Activated CD4-positive, alpha-beta memory T cell treated with anti-CD3 and anti-CD28 coated beads for 36 hours (primary cell): ENCODE results near the gene TCL1A. TPM values are rescaled to one million over a fixed set of nuclear protein-coding genes. Genes with fewer than 3 reads are reported as not detected.
"Not testable (repeated sequence)": the region's sequence is repeated elsewhere in the genome, so short reads cannot be mapped to it uniquely, and the experiment has no call there.

Experiments used
- CTCF ChIA-PET: fragments of 350-600 bp; sonication (Branson Sonifier 250); formaldehyde crosslinking; loops from one replicate; lab custom pipeline; 2021; ENCODE audit warnings: antibody characterized with exemption, inconsistent platforms; lab: Charles Lee
- POLR2A ChIA-PET: fragments of 350-600 bp; sonication (Branson Sonifier 250); formaldehyde crosslinking; loops from one replicate; lab custom pipeline; 2021; ENCODE audit warnings: antibody characterized with exemption; lab: Charles Lee
- DNase-seq: peaks from one replicate; pipeline ENCODE4 v3.0.0-alpha.2; 2020
- H3K27ac Mint-ChIP-seq: one replicate; pipeline ENCODE4 v1.8.0; 2021; ENCODE audit warnings: mixed read lengths
- H3K27me3 Mint-ChIP-seq: one replicate; pipeline ENCODE4 v1.8.0; 2021; ENCODE audit warnings: mixed read lengths
- H3K36me3 Mint-ChIP-seq: one replicate; pipeline ENCODE4 v1.8.0; 2021; ENCODE audit warnings: mixed read lengths
- H3K4me1 Mint-ChIP-seq: one replicate; pipeline ENCODE4 v1.8.0; 2021; ENCODE audit warnings: low read depth, mixed read lengths
- H3K4me3 Mint-ChIP-seq: one replicate; pipeline ENCODE4 v1.8.0; 2021; ENCODE audit warnings: mild to moderate bottlenecking, mixed read lengths
- H3K9me3 Mint-ChIP-seq: one replicate; pipeline ENCODE4 v1.8.0; 2021; ENCODE audit warnings: mixed read lengths
- intact Hi-C: fragments of 100-400 bp; cut with micrococcal nuclease; formaldehyde crosslinking; loops from one replicate; pipeline ENCODE4 v1.15.1; 2023
- total RNA-seq, 2 experiments: library from RNA; stranded (reverse); gene quantifications; one replicate each; pipeline ENCODE4 v1.2.3, GENCODE V29; 2021

TCL1A gene
- not detected for total RNA-seq

- Mint-ChIP-seq H3K27me3 (peaks cover 18% of the 10 kb centered on the region), H3K4me3 (no peak within 1 kb of the TSS), H3K27ac (no peak within 1 kb of the TSS), H3K9me3 (no peaks in the 10 kb centered on the region), H3K36me3 (no peaks in the 10 kb centered on the region), H3K4me1 (no peaks in the 10 kb centered on the region)
- ChIA-PET POLR2A (no interaction called here), CTCF (no interaction called here)
- intact Hi-C loops = no loop called here
- no peak for DNase-seq
Observed at GRCh38 chr14:95713596-95714371, at the start of gene TCL1A. Gene TCL1A (minus strand): TSS chr14:95714125. CDS start chr14:95714066, 59 bp downstream.

DNA sequence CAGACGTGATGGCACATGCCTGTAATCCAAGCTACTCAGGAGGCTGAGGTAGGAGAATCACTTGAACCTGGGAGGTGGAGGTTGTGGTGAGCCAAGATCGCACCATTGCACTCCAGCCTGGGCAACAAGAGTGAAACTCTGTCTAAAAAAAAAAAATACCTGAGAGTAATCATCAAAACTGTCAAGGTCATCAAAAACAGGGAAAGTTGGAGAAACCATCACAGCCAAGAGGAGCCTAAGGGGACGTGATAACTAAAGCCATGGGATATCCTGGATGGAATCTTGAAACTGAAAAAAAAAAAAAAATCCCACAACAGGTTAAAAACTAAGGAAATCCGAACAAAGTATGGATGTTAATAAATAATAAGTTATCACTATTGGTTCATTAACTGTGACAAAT, 49.1 kb upstream of the TCL1A start:
- DNase-seq, H3K4me1 Mint-ChIP-seq, H3K36me3 Mint-ChIP-seq, H3K9me3 Mint-ChIP-seq, POLR2A ChIA-PET, H3K4me3 Mint-ChIP-seq, intact Hi-C loops, H3K27ac Mint-ChIP-seq: not testable (repeated sequence)
- CTCF ChIA-PET = interaction anchor here (1.4 kb wide), 1 partner anchor 11 kb away, joined by 6 read pairs; no protein-coding TSS in a partner anchor
- H3K27me3 Mint-ChIP-seq = peaks cover 25% of the 10 kb centered on the region

DNA sequence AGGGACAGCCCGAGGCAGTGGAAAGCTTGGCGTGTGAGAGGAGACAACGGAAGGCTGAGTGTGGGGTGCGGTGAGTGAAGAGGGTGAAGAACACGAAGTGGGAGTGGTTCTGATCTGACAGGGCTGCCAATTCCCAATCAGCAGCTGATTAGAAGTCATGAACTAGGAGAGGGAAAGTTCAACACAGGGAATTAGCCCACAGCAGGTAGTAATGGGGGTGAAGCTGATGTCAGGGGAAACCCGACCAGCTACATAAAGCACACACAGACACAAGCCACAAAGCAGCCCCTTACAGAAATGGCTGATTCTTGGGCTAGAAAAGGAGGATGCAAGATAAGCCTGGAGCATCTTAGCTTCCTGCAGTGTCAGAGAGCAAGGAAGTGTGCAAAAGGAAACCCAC, 47.5 kb upstream of the TCL1A start:
- H3K27me3 Mint-ChIP-seq = peaks cover 25% of the 10 kb centered on the region
- no peak overlapping the region for H3K27ac Mint-ChIP-seq
- no peak overlapping the region for H3K4me3 Mint-ChIP-seq
- no peaks in the 10 kb centered on the region for H3K4me1 Mint-ChIP-seq
- H3K36me3 Mint-ChIP-seq = no peaks in the 10 kb centered on the region
- no peaks in the 10 kb centered on the region for H3K9me3 Mint-ChIP-seq
- ChIA-PET CTCF (interaction anchor here (1.4 kb wide), 1 partner anchor 12 kb away, joined by 6 read pairs; no protein-coding TSS in a partner anchor), POLR2A (no interaction called here)
- no peak for DNase-seq
- intact Hi-C loops = no loop called here

DNA sequence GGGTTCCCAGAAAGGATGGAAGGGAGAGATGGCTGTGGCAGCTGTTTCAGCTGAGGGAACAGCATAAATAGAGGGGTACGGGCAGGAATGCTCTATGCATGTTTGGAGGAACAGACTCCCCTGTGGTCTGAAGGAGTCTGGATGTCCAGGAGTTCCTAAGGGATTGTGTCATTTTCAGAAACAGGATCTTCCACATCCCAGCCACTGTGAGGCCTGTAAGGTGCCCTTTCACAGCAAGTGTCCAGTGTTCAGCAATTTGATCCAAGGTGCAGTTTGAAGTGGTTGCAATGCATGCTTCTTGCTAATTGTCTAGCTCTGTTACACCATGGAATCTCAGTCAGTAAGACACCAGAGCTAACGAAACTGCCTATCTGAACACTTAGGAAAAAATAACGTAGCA, 46.7 kb upstream of the TCL1A start:
- Mint-ChIP-seq H3K4me3 (no peak overlapping the region), H3K4me1 (no peaks in the 10 kb centered on the region), H3K27ac (no peak overlapping the region), H3K27me3 (peaks cover 25% of the 10 kb centered on the region), H3K9me3 (no peaks in the 10 kb centered on the region), H3K36me3 (no peaks in the 10 kb centered on the region)
- CTCF ChIA-PET = interaction anchor here (1.4 kb wide), 1 partner anchor 13 kb away, joined by 6 read pairs; no protein-coding TSS in a partner anchor
- no peak for DNase-seq
- POLR2A ChIA-PET = no interaction called here
- intact Hi-C loops = no loop called here

DNA sequence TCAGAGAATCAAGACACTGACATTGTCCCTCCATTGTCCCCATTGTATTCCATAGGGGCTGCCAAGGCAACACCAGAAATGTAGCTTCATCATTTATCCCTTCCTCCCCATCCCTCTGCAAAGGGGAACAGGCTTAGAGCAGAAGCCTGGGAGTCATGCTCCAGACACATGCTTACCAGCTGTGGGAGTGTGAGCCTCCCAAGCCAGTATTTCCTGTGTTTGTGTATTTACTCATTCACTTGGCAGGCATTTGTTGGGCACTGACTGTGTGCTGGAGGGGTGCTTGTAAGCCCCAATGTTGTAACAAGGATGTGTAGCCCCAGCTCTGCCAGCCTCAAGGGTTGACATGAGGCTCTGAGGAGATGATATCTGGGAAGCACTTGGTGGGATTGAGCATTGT, 46.0 kb upstream of the TCL1A start:
- H3K9me3 Mint-ChIP-seq = no peaks in the 10 kb centered on the region
- no peak overlapping the region for H3K4me3 Mint-ChIP-seq
- ChIA-PET POLR2A (no interaction called here), CTCF (no interaction called here)
- no peak for DNase-seq
- no peaks in the 10 kb centered on the region for H3K36me3 Mint-ChIP-seq
- intact Hi-C loops = no loop called here
- no peaks in the 10 kb centered on the region for H3K4me1 Mint-ChIP-seq
- H3K27ac Mint-ChIP-seq = no peak overlapping the region
- H3K27me3 Mint-ChIP-seq = peaks cover 25% of the 10 kb centered on the region

DNA sequence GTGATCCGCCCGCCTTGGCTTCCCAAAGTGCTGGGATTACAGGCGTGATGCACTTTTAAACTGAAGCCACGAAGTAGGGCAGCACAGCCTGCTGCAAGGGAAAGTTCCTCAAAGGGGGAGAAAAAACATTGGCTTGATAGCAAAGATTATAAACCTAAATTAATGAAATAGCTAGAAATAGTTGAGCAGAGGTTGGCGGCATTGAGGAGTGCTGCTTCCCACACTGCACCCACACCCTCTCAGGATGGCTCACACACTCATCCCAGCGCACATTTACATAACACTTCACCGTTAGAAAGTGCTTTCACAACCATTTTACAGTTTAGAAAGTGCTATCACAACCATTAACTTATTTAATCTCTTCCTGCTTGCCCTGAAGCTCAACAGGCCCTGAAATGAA, 44.4 kb upstream of the TCL1A start:
- no peaks in the 10 kb centered on the region for H3K36me3 Mint-ChIP-seq
- CTCF ChIA-PET = interaction anchor here (1.4 kb wide), 1 partner anchor 16 kb away, joined by 3 read pairs; no protein-coding TSS in a partner anchor
- peaks cover 34% of the 10 kb centered on the region for H3K27me3 Mint-ChIP-seq
- H3K4me3 Mint-ChIP-seq = no peak overlapping the region
- no peak for DNase-seq
- H3K9me3 Mint-ChIP-seq = no peaks in the 10 kb centered on the region
- intact Hi-C loops = no loop called here
- H3K27ac Mint-ChIP-seq = no peak overlapping the region
- POLR2A ChIA-PET = no interaction called here
- no peaks in the 10 kb centered on the region for H3K4me1 Mint-ChIP-seq

DNA sequence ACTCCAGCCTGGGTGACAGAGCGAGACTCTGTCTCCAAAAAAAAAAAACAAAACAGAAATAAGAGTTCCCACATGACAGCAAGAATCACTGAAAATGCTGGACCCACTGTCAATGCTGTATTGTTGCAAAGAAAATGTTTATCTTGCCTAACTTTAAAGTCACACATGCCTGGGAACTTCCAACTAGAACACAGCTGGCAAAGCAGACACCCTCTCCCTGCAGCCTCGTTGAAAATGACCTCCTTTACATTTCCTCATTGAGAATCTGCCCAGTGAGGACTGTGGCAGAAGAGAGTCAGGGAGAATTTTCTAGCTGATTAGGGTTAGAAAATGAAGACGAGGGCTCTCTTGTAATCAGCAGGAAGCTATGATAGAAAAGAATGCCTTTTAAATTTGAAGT, 42.8 kb upstream of the TCL1A start:
- no peaks in the 10 kb centered on the region for H3K4me1 Mint-ChIP-seq
- POLR2A ChIA-PET = no interaction called here
- DNase-seq = no peak
- H3K36me3 Mint-ChIP-seq = no peaks in the 10 kb centered on the region
- intact Hi-C loops = no loop called here
- no peak overlapping the region for H3K4me3 Mint-ChIP-seq
- peaks cover 34% of the 10 kb centered on the region for H3K27me3 Mint-ChIP-seq
- H3K9me3 Mint-ChIP-seq = no peaks in the 10 kb centered on the region
- no peak overlapping the region for H3K27ac Mint-ChIP-seq
- CTCF ChIA-PET = no interaction called here

DNA sequence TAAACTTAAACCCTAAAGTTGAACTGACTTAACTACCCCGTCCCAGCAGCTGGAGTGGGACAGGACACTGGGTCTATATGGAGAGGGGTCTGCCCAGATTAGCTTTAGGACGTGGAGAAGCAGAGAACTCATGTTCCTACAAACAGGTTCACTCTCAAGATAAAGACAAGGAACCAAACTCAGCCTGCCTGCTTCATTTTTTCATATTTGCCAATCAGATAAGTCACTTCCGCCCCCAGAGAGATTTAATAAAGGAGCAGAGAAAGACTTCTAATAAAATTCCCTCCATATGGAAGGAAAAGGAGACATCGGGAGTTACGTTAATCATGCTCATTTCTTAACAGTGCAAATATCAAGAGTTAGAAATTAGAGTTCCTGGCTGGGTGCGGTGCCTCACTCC, 42.2 kb upstream of the TCL1A start:
- H3K4me1 Mint-ChIP-seq = no peaks in the 10 kb centered on the region
- POLR2A ChIA-PET = no interaction called here
- CTCF ChIA-PET = no interaction called here

GRCh38 chr14:95741781-95742180, 27.9 kb upstream of the TCL1A start:
- Mint-ChIP-seq H3K4me3 (no peak overlapping the region), H3K27me3 (no peaks in the 10 kb centered on the region), H3K27ac (no peak overlapping the region), H3K9me3 (peaks cover 7% of the 10 kb centered on the region), H3K36me3 (peaks cover 5% of the 10 kb centered on the region), H3K4me1 (peaks cover 5% of the 10 kb centered on the region)
- ChIA-PET CTCF (interaction anchor here (0.6 kb wide), 1 partner anchor 534 kb away, joined by 3 read pairs; no protein-coding TSS in a partner anchor), POLR2A (no interaction called here)
- intact Hi-C loops = no loop called here
- DNase-seq = no peak

More for the DNA sequence above, 42.2 kb upstream of the TCL1A start:
- Mint-ChIP-seq H3K36me3 (no peaks in the 10 kb centered on the region), H3K27me3 (peaks cover 31% of the 10 kb centered on the region), H3K4me3 (no peak overlapping the region), H3K9me3 (no peaks in the 10 kb centered on the region), H3K27ac (no peak overlapping the region)
- intact Hi-C loops = no loop called here
- no peak for DNase-seq

- Mint-ChIP-seq H3K36me3 (peaks cover 5% of the 10 kb centered on the region), H3K9me3 (peaks cover 7% of the 10 kb centered on the region), H3K27me3 (no peaks in the 10 kb centered on the region), H3K4me1 (peaks cover 5% of the 10 kb centered on the region), H3K4me3 (no peak overlapping the region), H3K27ac (no peak overlapping the region)
- ChIA-PET CTCF (no interaction called here), POLR2A (no interaction called here)
- no peak for DNase-seq
- intact Hi-C loops = no loop called here
Observed at GRCh38 chr14:95741038-95741490, 27.1 kb upstream of the TCL1A start.

- peaks cover 1% of the 10 kb centered on the region for H3K27me3 Mint-ChIP-seq
- CTCF ChIA-PET = no interaction called here
- POLR2A ChIA-PET = no interaction called here
- intact Hi-C loops = no loop called here
- DNase-seq = no peak
- H3K4me1 Mint-ChIP-seq = peaks cover 5% of the 10 kb centered on the region
- peaks cover 7% of the 10 kb centered on the region for H3K9me3 Mint-ChIP-seq
- peaks cover 5% of the 10 kb centered on the region for H3K36me3 Mint-ChIP-seq
- H3K4me3 Mint-ChIP-seq = no peak overlapping the region
- H3K27ac Mint-ChIP-seq = no peak overlapping the region
Observed at GRCh38 chr14:95739356-95739755, 25.4 kb upstream of the TCL1A start.

DNA sequence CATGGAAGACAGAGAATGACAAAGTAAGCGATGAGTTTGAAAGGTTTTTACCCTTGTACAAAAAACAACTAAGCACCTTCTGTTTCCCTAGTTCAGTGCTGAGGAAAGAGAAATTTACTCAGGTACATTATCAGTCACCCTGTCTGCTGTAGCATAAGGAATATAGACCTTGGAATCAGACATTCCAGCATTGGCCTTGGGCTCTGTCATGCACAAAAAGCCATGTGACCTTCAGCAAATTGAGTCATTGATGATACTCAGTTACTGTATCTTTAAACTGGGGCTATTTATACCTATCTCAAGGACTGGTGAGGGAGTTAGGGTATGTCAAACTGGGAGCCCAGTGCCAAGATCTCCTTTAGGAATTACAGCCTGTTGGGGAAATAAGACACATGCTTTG, 19.3 kb upstream of the TCL1A start:
- H3K36me3 Mint-ChIP-seq = no peaks in the 10 kb centered on the region
- H3K9me3 Mint-ChIP-seq = no peaks in the 10 kb centered on the region
- peaks cover 25% of the 10 kb centered on the region for H3K27me3 Mint-ChIP-seq
- CTCF ChIA-PET = interaction anchor here (1.3 kb wide), 1 partner anchor 42 kb away, joined by 5 read pairs; no protein-coding TSS in a partner anchor
- POLR2A ChIA-PET = no interaction called here
- H3K4me3 Mint-ChIP-seq = no peak overlapping the region
- DNase-seq = no peak
- intact Hi-C loops = no loop called here
- no peak overlapping the region for H3K27ac Mint-ChIP-seq
- no peaks in the 10 kb centered on the region for H3K4me1 Mint-ChIP-seq

- CTCF ChIA-PET = no interaction called here
- H3K27me3 Mint-ChIP-seq = peaks cover 38% of the 10 kb centered on the region
- intact Hi-C loops = no loop called here
- no peak for DNase-seq
- no peak overlapping the region for H3K27ac Mint-ChIP-seq
- H3K9me3 Mint-ChIP-seq = no peaks in the 10 kb centered on the region
- no peaks in the 10 kb centered on the region for H3K36me3 Mint-ChIP-seq
- H3K4me1 Mint-ChIP-seq = no peaks in the 10 kb centered on the region
- POLR2A ChIA-PET = no interaction called here
- no peak overlapping the region for H3K4me3 Mint-ChIP-seq
Observed at GRCh38 chr14:95730126-95730525, 16.2 kb upstream of the TCL1A start.
